Transverse colon (tissue), 4 donors: Measurements from ENCODE around the gene CFAP46. TPM values are rescaled to one million over a fixed set of nuclear protein-coding genes. Genes with fewer than 3 reads are reported as not detected.

Experiments used
- DNase-seq: peaks from one replicate; pipeline ENCODE4 v3.0.0-alpha.2; 2019
- H3K27ac ChIP-seq, 4 donors: fragments of 200-600 bp; sonication (generic); 2 replicates each; pipeline ENCODE4 v1.5.1; 2016 to 2018; ENCODE audit warnings: inconsistent platforms in 4 of 4
- H3K27me3 ChIP-seq: fragments of 200-600 bp; sonication (generic); 2 replicates; pipeline ENCODE4 v1.5.1; 2017; ENCODE audit warnings: inconsistent platforms
- H3K36me3 ChIP-seq, 4 donors: fragments of 200-600 bp; sonication (generic); 2 replicates each; pipeline ENCODE4 v1.5.1; 2017 to 2019; ENCODE audit warnings: inconsistent platforms in 4 of 4
- H3K4me1 ChIP-seq, 4 donors: fragments of 200-600 bp; sonication (generic); 2 replicates each; pipeline ENCODE4 v1.5.1; 2017 to 2020; ENCODE audit warnings: inconsistent platforms in 4 of 4
- H3K4me3 ChIP-seq, 4 donors: fragments of 200-600 bp; sonication (generic); 1 replicate in 1 of 4; 2 replicates in 3 of 4; pipeline versions ENCODE4 v1.5.1 to v1.6.1; 2017 to 2019; ENCODE audit warnings: inconsistent platforms in 4 of 4
- H3K9me3 ChIP-seq, 2 donors: fragments of 200-600 bp; sonication (generic); 2 replicates each; pipeline ENCODE4 v1.5.1; 2017 to 2019; ENCODE audit warnings: inconsistent platforms in 2 of 2
- CTCF ChIP-seq, 5 experiments: fragments of 200-600 bp in 3 of 5; fragments of 450-650 bp in 2 of 5; sonication (generic) in 3 of 5; IDR thresholded peaks; 1 replicate in 2 of 5; 2 replicates in 3 of 5; pipeline ENCODE4 v1.5.1; 2016 to 2017; ENCODE audit warnings: antibody characterized with exemption in 5 of 5, inconsistent platforms in 3 of 5, mild to moderate bottlenecking in 2 of 5, moderate library complexity in 1 of 5
- EP300 ChIP-seq: sonication (generic); formaldehyde crosslinking; IDR thresholded peaks from one replicate; pipeline ENCODE4 v1.6.1; 2017; ENCODE audit warnings: antibody characterized with exemption, low read depth
- POLR2A ChIP-seq: fragments of 450-650 bp; IDR thresholded peaks from one replicate; pipeline ENCODE4 v1.6.1; 2016; ENCODE audit warnings: antibody characterized with exemption, mild to moderate bottlenecking, moderate library complexity
- POLR2AphosphoS5 ChIP-seq, 3 donors: sonication (generic); formaldehyde crosslinking; IDR thresholded peaks; one replicate each; pipeline ENCODE4 v1.6.1; 2016; ENCODE audit warnings: antibody characterized with exemption in 3 of 3
- WGBS, 2 donors: methylation state at CpG; one replicate each; pipeline ENCODE4 v1.1.5; 2018; ENCODE audit warnings: low coverage in 1 of 2; 5-methylcytosine and 5-hydroxymethylcytosine counted together
- in situ Hi-C, 4 donors: fragments of 200-750 bp; cut with MboI; loops; one replicate each; pipeline versions ENCODE4 v1.15.0 to v1.15.1; 2017; ENCODE audit warnings: low sequenced_read_pairs in 3 of 4, low pct_ligation_motif_present in 1 of 4, low pct_unique_long_range_greater_than_20kb in 1 of 4
- intact Hi-C: fragments of 100-400 bp; cut with DNase I; formaldehyde crosslinking; loops from one replicate; pipeline ENCODE4 v1.15.1; 2023; ENCODE audit warnings: low total_unique reads
- total RNA-seq, 4 donors: library from RNA; depleted of rRNA; stranded (reverse); fragments of >200 nt; gene quantifications; one replicate each; pipeline ENCODE4 v1.1.0, GENCODE V29; 2016

Gene CFAP46
- total RNA-seq, 4 donors from 2014 or later: not detected

- in situ Hi-C loops: no loop called here
- intact Hi-C loops: no loop called here
- WGBS, 2 donors: 74 to 76% methylated on average over 4 to 18 of the region's 18 CpGs
- no peaks in the 10 kb centered on the region for H3K36me3 ChIP-seq
- no peak for DNase-seq
- TF ChIP-seq CTCF (IDR thresholded peaks at IDR 0.05) (no peak), POLR2A (no peak), EP300 (no peak), POLR2AphosphoS5 (IDR thresholded peaks at IDR 0.05) (no peak)
- no peak overlapping the region for H3K27ac ChIP-seq
- H3K4me3 ChIP-seq: no peak overlapping the region
- H3K27me3 ChIP-seq: peaks cover 31% of the 10 kb centered on the region
- no peaks in the 10 kb centered on the region for H3K9me3 ChIP-seq
- H3K4me1 ChIP-seq: peaks cover 0 to 4% (median 0%) of the 10 kb centered on the region in 4 donors
These were observed 60.1 kb downstream of the CFAP46 start for GRCh38 chr10:132882069-132882951.

GRCh38 chr10:132881186-132881920 is 61.0 kb downstream of the CFAP46 start:
- Histone ChIP-seq H3K9me3 (no peaks in the 10 kb centered on the region), H3K27me3 (peaks cover 33% of the 10 kb centered on the region), H3K36me3 (no peaks in the 10 kb centered on the region), H3K27ac (no peak overlapping the region), H3K4me3 (no peak overlapping the region), H3K4me1 (peaks cover 0 to 4% (median 0%) of the 10 kb centered on the region in 4 donors)
- in situ Hi-C loops (no loop called here), intact Hi-C loops (no loop called here)
- no peak for TF ChIP-seq EP300
- no peak for TF ChIP-seq POLR2A
- TF ChIP-seq CTCF (IDR thresholded peaks at IDR 0.05): no peak
- no peak for TF ChIP-seq POLR2AphosphoS5 (IDR thresholded peaks at IDR 0.05)
- 81 to 100% methylated on average over 2 to 22 of the region's 23 CpGs for WGBS, 2 donors
- no peak for DNase-seq

- Histone ChIP-seq H3K27ac (no peak overlapping the region), H3K27me3 (peaks cover 43% of the 10 kb centered on the region), H3K4me3 (no peak overlapping the region), H3K4me1 (peaks cover 0 to 4% (median 0%) of the 10 kb centered on the region in 4 donors), H3K9me3 (no peaks in the 10 kb centered on the region), H3K36me3 (no peaks in the 10 kb centered on the region)
- no peak for TF ChIP-seq POLR2A
- no peak for TF ChIP-seq EP300
- TF ChIP-seq POLR2AphosphoS5 (IDR thresholded peaks at IDR 0.05): no peak
- TF ChIP-seq CTCF (IDR thresholded peaks at IDR 0.05): no peak
- 88% methylated on average over 27 of the region's 35 CpGs; no CpG with 5 or more reads in 1 of the 2 donors for WGBS, 2 donors
- no peak for DNase-seq
- intact Hi-C loops (no loop called here), in situ Hi-C loops (no loop called here)
These were observed 62.0 kb downstream of the CFAP46 start for GRCh38 chr10:132880128-132880981.
